Liver (tissue), 9 donors: ENCODE results near the gene STOML2. TPM values are rescaled to one million over a fixed set of nuclear protein-coding genes. Genes with fewer than 3 reads are reported as not detected.

ENCODE experiments used
- DNase-seq: peaks from one replicate; pipeline ENCODE4 v3.0.0-alpha.2; 2017; ENCODE audit warnings: low spot score
- H3K27ac ChIP-seq, 2 donors: one replicate each; pipeline ENCODE4 v1.7.0; 2013; ENCODE audit warnings: inconsistent platforms in 2 of 2, low read length in 2 of 2, control low read depth in 1 of 2, low read depth in 1 of 2, mild to moderate bottlenecking in 1 of 2
- H3K27me3 ChIP-seq, 4 donors: one replicate each; pipeline versions ENCODE4 v1.6.1 to v1.7.0; 2013; ENCODE audit warnings: low read length in 3 of 4, inconsistent platforms in 1 of 4, mild to moderate bottlenecking in 1 of 4, moderate library complexity in 1 of 4; ENCODE audit not compliant: control insufficient read depth in 4 of 4, insufficient read depth in 4 of 4
- H3K36me3 ChIP-seq, 4 donors: one replicate each; pipeline versions ENCODE4 v1.6.1 to v1.7.0; 2013; ENCODE audit warnings: low read length in 3 of 4, mild to moderate bottlenecking in 3 of 4, low read depth in 1 of 4, moderate library complexity in 1 of 4; ENCODE audit not compliant: control insufficient read depth in 4 of 4, insufficient read depth in 3 of 4
- H3K4me1 ChIP-seq, 4 donors: one replicate each; pipeline versions ENCODE4 v1.6.1 to v1.7.0; 2013; ENCODE audit warnings: low read length in 3 of 4, mild to moderate bottlenecking in 3 of 4, moderate library complexity in 1 of 4; ENCODE audit not compliant: control insufficient read depth in 4 of 4, insufficient read depth in 4 of 4
- H3K4me3 ChIP-seq, 3 donors: one replicate each; pipeline versions ENCODE4 v1.6.1 to v1.7.0; 2013; ENCODE audit warnings: low read length in 3 of 3, control low read depth in 1 of 3, low read depth in 1 of 3, mild to moderate bottlenecking in 1 of 3
- H3K9ac ChIP-seq, 2 donors: one replicate each; pipeline ENCODE4 v1.7.0; 2013; ENCODE audit warnings: low read length in 2 of 2, mild to moderate bottlenecking in 2 of 2, moderate library complexity in 2 of 2, control low read depth in 1 of 2, low read depth in 1 of 2
- H3K9me3 ChIP-seq, 4 donors: one replicate each; pipeline versions ENCODE4 v1.6.1 to v1.7.0; 2013; ENCODE audit warnings: low read length in 3 of 4; ENCODE audit not compliant: control insufficient read depth in 4 of 4
- EGR1 ChIP-seq, 2 donors: IDR thresholded peaks; 2 replicates each; pipeline ENCODE4 v1.6.1; 2016 to 2018; ENCODE audit warnings: antibody characterized with exemption in 2 of 2, low read depth in 2 of 2
- FOXA1 ChIP-seq: IDR thresholded peaks from 2 replicates; pipeline ENCODE4 v1.6.1; 2016; ENCODE audit warnings: antibody characterized with exemption
- FOXA2 ChIP-seq: IDR thresholded peaks from 2 replicates; pipeline ENCODE4 v1.6.1; 2016; ENCODE audit warnings: antibody characterized with exemption
- GABPA ChIP-seq, 2 donors: IDR thresholded peaks in 1 of 2; conservative IDR thresholded peaks in 1 of 2; 2 replicates each; pipeline ENCODE4 v1.6.1; 2016; ENCODE audit warnings: antibody characterized with exemption in 2 of 2, mild to moderate bottlenecking in 1 of 2, moderate library complexity in 1 of 2
- HNF4A ChIP-seq, 2 donors: conservative IDR thresholded peaks; 2 replicates each; pipeline ENCODE4 v1.6.1; 2016; ENCODE audit warnings: antibody characterized with exemption in 2 of 2, mild to moderate bottlenecking in 2 of 2
- JUND ChIP-seq, 2 donors: IDR thresholded peaks; 2 replicates each; pipeline ENCODE4 v1.6.1; 2016; ENCODE audit warnings: antibody characterized with exemption in 2 of 2
- NR2F2 ChIP-seq: IDR thresholded peaks from 2 replicates; pipeline ENCODE4 v1.6.1; 2016; ENCODE audit warnings: antibody characterized with exemption
- RAD21 ChIP-seq, 2 donors: IDR thresholded peaks; 2 replicates each; pipeline ENCODE4 v1.6.1; 2016; ENCODE audit warnings: antibody characterized with exemption in 2 of 2, mild to moderate bottlenecking in 2 of 2
- RXRA ChIP-seq, 2 donors: IDR thresholded peaks; 2 replicates each; pipeline ENCODE4 v1.6.1; 2017 to 2018; ENCODE audit warnings: antibody characterized with exemption in 2 of 2, mild to moderate bottlenecking in 1 of 2
- SP1 ChIP-seq: IDR thresholded peaks from 2 replicates; pipeline ENCODE4 v1.6.1; 2018; ENCODE audit warnings: antibody characterized with exemption, mild to moderate bottlenecking
- YY1 ChIP-seq: IDR thresholded peaks from 2 replicates; pipeline ENCODE4 v1.6.1; 2016; ENCODE audit warnings: antibody characterized with exemption, mild to moderate bottlenecking
- WGBS: extraction: QIAGEN DNeasy Blood & Tissue Kit; methylation state at CpG from one replicate; pipeline ENCODE4 v1.1.7; 2013; 5-methylcytosine and 5-hydroxymethylcytosine counted together
- polyA plus RNA-seq, 2 donors: library from polyadenylated mRNA; stranded (reverse) in 1 of 2; unstranded in 1 of 2; fragments of 200-250 nt in 1 of 2; fragments of >200 nt in 1 of 2; fragmentation: Nextera tagmentation in 1 of 2; extraction: Ambion mirVana in 1 of 2; gene quantifications; one replicate each; pipeline versions ENCODE4 v1.2.1 to v1.2.3, GENCODE V29; 2013 to 2015
- total RNA-seq, 2 donors: library from RNA; depleted of rRNA; stranded (reverse); fragments of >200 nt; gene quantifications; one replicate each; pipeline ENCODE4 v1.2.3, GENCODE V29; 2014
- TF ChIP-seq, protein P1 (sequence below): fragments of 150-350 bp; IDR thresholded peaks from 2 replicates; pipeline ENCODE4 v1.5.1; 2017; ENCODE audit warnings: improper control_type of control experiment, low read depth, low read length; ENCODE audit not compliant: missing input control
- TF ChIP-seq, protein P2 (sequence below): IDR thresholded peaks from 2 replicates; pipeline ENCODE4 v1.6.1; 2016; ENCODE audit warnings: antibody characterized with exemption, mild to moderate bottlenecking
- TF ChIP-seq, protein P3 (sequence below): IDR thresholded peaks from 2 replicates; pipeline ENCODE4 v1.6.1; 2016; ENCODE audit warnings: antibody characterized with exemption
- TF ChIP-seq, protein P4 (sequence below): IDR thresholded peaks from 2 replicates; pipeline ENCODE4 v1.6.1; 2016; ENCODE audit warnings: antibody characterized with exemption
- TF ChIP-seq, protein P5 (sequence below): IDR thresholded peaks from 2 replicates; pipeline ENCODE4 v1.6.1; 2016; ENCODE audit warnings: antibody characterized with exemption
- donor health status: healthy.
- donor health status: healthy.
- donor health status: healthy.
- donor health status: healthy.
- donor health status: healthy.

Gene STOML2
- total and polyA plus RNA-seq, 4 donors: 77.8 to 96.8 (median 81.5) TPM

DNA sequence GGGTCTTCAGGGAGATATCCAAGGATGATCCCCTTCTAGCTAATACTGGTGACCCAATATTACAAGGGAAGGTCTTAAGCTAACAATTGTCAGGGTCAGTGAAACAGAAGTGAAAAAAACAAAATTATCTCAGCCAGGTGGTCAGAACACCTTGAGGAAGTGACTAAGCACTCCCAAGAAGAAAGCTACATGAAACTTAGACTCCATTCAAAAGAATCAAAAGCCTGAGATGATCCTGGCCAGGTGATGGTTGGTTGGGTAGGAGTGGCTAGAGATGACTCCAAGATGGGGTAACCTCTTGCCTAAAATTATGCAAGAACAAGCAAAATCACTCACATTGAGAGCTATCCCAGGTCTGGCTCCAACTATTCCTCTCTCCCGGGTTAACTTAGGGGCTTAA, 35.9 kb downstream of the STOML2 start:
- no peak overlapping the region for H3K9ac ChIP-seq
- peaks cover 9 to 28% (median 25%) of the 10 kb centered on the region in 4 donors for H3K4me1 ChIP-seq
- H3K9me3 ChIP-seq: no peaks in the 10 kb centered on the region
- no peak overlapping the region for H3K4me3 ChIP-seq
- H3K36me3 ChIP-seq: peaks cover 28 to 56% (median 54%) of the 10 kb centered on the region in 4 donors
- no peak overlapping the region for H3K27ac ChIP-seq
- TF ChIP-seq FOXA1: no peak
- TF ChIP-seq JUND (IDR thresholded peaks at IDR 0.05): no peak
- no peak for TF ChIP-seq HNF4A (conservative IDR thresholded peaks at IDR 0.05)
- TF ChIP-seq GABPA (IDR thresholded peaks at IDR 0.05 in 1 of 2, conservative IDR thresholded peaks at IDR 0.05 in 1 of 2): no peak
- TF ChIP-seq RAD21 (IDR thresholded peaks at IDR 0.05): no peak
- TF ChIP-seq, protein P1, sequence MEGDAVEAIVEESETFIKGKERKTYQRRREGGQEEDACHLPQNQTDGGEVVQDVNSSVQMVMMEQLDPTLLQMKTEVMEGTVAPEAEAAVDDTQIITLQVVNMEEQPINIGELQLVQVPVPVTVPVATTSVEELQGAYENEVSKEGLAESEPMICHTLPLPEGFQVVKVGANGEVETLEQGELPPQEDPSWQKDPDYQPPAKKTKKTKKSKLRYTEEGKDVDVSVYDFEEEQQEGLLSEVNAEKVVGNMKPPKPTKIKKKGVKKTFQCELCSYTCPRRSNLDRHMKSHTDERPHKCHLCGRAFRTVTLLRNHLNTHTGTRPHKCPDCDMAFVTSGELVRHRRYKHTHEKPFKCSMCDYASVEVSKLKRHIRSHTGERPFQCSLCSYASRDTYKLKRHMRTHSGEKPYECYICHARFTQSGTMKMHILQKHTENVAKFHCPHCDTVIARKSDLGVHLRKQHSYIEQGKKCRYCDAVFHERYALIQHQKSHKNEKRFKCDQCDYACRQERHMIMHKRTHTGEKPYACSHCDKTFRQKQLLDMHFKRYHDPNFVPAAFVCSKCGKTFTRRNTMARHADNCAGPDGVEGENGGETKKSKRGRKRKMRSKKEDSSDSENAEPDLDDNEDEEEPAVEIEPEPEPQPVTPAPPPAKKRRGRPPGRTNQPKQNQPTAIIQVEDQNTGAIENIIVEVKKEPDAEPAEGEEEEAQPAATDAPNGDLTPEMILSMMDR: no peak
- TF ChIP-seq EGR1 (IDR thresholded peaks at IDR 0.05; ENCODE audit: low read depth in 2 of 2): no peak
- TF ChIP-seq SP1: no peak
- TF ChIP-seq YY1: no peak
- TF ChIP-seq, protein P2, sequence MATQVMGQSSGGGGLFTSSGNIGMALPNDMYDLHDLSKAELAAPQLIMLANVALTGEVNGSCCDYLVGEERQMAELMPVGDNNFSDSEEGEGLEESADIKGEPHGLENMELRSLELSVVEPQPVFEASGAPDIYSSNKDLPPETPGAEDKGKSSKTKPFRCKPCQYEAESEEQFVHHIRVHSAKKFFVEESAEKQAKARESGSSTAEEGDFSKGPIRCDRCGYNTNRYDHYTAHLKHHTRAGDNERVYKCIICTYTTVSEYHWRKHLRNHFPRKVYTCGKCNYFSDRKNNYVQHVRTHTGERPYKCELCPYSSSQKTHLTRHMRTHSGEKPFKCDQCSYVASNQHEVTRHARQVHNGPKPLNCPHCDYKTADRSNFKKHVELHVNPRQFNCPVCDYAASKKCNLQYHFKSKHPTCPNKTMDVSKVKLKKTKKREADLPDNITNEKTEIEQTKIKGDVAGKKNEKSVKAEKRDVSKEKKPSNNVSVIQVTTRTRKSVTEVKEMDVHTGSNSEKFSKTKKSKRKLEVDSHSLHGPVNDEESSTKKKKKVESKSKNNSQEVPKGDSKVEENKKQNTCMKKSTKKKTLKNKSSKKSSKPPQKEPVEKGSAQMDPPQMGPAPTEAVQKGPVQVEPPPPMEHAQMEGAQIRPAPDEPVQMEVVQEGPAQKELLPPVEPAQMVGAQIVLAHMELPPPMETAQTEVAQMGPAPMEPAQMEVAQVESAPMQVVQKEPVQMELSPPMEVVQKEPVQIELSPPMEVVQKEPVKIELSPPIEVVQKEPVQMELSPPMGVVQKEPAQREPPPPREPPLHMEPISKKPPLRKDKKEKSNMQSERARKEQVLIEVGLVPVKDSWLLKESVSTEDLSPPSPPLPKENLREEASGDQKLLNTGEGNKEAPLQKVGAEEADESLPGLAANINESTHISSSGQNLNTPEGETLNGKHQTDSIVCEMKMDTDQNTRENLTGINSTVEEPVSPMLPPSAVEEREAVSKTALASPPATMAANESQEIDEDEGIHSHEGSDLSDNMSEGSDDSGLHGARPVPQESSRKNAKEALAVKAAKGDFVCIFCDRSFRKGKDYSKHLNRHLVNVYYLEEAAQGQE: no peak
- TF ChIP-seq, protein P3, sequence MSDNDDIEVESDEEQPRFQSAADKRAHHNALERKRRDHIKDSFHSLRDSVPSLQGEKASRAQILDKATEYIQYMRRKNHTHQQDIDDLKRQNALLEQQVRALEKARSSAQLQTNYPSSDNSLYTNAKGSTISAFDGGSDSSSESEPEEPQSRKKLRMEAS: no peak
- no peak for TF ChIP-seq NR2F2
- TF ChIP-seq FOXA2: no peak
- TF ChIP-seq RXRA (IDR thresholded peaks at IDR 0.05): no peak
- TF ChIP-seq, protein P4, sequence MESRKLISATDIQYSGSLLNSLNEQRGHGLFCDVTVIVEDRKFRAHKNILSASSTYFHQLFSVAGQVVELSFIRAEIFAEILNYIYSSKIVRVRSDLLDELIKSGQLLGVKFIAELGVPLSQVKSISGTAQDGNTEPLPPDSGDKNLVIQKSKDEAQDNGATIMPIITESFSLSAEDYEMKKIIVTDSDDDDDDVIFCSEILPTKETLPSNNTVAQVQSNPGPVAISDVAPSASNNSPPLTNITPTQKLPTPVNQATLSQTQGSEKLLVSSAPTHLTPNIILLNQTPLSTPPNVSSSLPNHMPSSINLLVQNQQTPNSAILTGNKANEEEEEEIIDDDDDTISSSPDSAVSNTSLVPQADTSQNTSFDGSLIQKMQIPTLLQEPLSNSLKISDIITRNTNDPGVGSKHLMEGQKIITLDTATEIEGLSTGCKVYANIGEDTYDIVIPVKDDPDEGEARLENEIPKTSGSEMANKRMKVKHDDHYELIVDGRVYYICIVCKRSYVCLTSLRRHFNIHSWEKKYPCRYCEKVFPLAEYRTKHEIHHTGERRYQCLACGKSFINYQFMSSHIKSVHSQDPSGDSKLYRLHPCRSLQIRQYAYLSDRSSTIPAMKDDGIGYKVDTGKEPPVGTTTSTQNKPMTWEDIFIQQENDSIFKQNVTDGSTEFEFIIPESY: no peak
- TF ChIP-seq, protein P5, sequence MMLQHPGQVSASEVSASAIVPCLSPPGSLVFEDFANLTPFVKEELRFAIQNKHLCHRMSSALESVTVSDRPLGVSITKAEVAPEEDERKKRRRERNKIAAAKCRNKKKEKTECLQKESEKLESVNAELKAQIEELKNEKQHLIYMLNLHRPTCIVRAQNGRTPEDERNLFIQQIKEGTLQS: no peak
- no peaks in the 10 kb centered on the region for H3K27me3 ChIP-seq
- 94% methylated on average over 1 of the region's 1 CpG for WGBS
- no peak for DNase-seq
